AG10803 (cell line): ENCODE results near the gene HHATL.

ENCODE experiments used
- DNase-seq: peaks from one replicate; pipeline ENCODE4 v3.0.0; 2010; ENCODE audit warnings: low read depth
- H3K4me3 ChIP-seq: 2 replicates; pipeline ENCODE4 v1.5.1; 2011; ENCODE audit warnings: mild to moderate bottlenecking, low read length, control low read depth
- CTCF ChIP-seq: conservative IDR thresholded peaks from 2 replicates; pipeline ENCODE4 v1.5.1; 2011; ENCODE audit warnings: mild to moderate bottlenecking, low read length, control low read depth, inconsistent platforms

HHATL gene

GRCh38 chr3:42647821-42648459 is 54.7 kb downstream of the HHATL start:
- H3K4me3 ChIP-seq, result no peak overlapping the region
- no peak for DNase-seq
- no peak for TF ChIP-seq CTCF
